Measurements from ENCODE around the gene EIF4H. TPM values are rescaled to one million over a fixed set of nuclear protein-coding genes. Genes with fewer than 3 reads are reported as not detected.

Gene EIF4H
- total RNA-seq, 1 donor from 2014 or later = 214 TPM

DNA sequence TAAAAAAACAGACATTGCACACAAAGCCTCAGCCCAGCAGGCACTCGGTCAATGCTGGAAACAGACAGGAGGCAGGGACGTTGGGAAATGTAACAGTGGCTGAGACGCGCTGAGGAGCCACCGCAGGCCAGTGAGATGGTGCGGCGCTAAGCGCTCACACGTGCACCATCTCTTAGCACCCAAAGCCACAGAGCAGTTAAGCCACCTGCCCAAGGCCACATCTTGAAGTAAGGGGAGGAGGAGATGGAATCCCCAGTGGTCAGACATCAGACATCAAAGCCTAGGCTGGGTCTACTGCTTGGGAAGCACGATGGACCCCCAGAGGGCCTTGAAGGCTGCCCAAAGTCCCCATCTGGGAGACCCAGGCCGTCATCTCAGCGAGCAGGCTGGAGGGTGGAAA is 51.2 kb downstream of the EIF4H start:
- Histone ChIP-seq H3K36me3 (no peaks in the 10 kb centered on the region), H3K9ac (no peak overlapping the region), H3K4me2 (no peak overlapping the region), H3K27me3 (no peaks in the 10 kb centered on the region), H3K4me1 (no peaks in the 10 kb centered on the region), H3K9me3 (ENCODE audit: low read depth) (no peaks in the 10 kb centered on the region), H3K27ac (no peak overlapping the region), H2AFZ (replicated peaks) (no peak overlapping the region), H3K79me2 (ENCODE audit: low read depth) (no peaks in the 10 kb centered on the region), H3K4me3 (no peak overlapping the region), H4K20me1 (ENCODE audit: low read depth) (no peaks in the 10 kb centered on the region), H3F3A (ENCODE audit: low read depth) (no peaks in the 10 kb centered on the region)
- Mint-ChIP-seq H3K27ac (no peak overlapping the region), H3K27me3 (ENCODE audit: insufficient read depth, low read depth) (peaks cover 5% of the 10 kb centered on the region), H3K36me3 (peaks cover 14% of the 10 kb centered on the region), H3K4me1 (no peaks in the 10 kb centered on the region), H3K4me3 (no peak overlapping the region), H3K9me3 (no peaks in the 10 kb centered on the region)
- no peak for DNase-seq (ENCODE audit: low spot score)
- TF ChIP-seq EZH2 (IDR thresholded peaks at IDR 0.05) (no peak), EZH2phosphoT487 (IDR thresholded peaks at IDR 0.05) (no peak)
- TF ChIP-seq, protein P1, sequence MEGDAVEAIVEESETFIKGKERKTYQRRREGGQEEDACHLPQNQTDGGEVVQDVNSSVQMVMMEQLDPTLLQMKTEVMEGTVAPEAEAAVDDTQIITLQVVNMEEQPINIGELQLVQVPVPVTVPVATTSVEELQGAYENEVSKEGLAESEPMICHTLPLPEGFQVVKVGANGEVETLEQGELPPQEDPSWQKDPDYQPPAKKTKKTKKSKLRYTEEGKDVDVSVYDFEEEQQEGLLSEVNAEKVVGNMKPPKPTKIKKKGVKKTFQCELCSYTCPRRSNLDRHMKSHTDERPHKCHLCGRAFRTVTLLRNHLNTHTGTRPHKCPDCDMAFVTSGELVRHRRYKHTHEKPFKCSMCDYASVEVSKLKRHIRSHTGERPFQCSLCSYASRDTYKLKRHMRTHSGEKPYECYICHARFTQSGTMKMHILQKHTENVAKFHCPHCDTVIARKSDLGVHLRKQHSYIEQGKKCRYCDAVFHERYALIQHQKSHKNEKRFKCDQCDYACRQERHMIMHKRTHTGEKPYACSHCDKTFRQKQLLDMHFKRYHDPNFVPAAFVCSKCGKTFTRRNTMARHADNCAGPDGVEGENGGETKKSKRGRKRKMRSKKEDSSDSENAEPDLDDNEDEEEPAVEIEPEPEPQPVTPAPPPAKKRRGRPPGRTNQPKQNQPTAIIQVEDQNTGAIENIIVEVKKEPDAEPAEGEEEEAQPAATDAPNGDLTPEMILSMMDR (IDR thresholded peaks at IDR 0.05) = no peak

DNA sequence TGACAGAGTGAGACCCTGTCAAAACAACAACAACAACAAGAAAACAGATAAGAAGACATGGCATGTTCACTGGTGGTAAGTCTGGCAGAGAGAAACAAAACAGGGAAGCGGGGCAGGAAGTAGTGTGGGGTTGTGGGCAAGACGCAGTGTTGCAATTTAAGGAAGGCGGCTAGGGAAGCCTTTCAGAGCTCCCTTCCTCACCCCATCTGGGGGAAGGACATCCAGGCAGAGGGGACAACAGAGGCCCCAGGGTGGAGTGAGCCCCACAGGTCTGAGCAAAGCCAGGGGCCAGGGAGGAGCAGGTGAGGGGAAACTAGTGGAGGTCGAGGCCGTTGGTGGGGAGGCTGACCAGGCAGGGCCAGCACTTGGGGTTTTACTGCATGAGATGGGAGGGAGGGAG is 52.5 kb downstream of the EIF4H start:
- Mint-ChIP-seq H3K27me3 (ENCODE audit: insufficient read depth, low read depth) (peaks cover 2% of the 10 kb centered on the region), H3K9me3 (no peaks in the 10 kb centered on the region), H3K4me1 (no peaks in the 10 kb centered on the region), H3K4me3 (no peak overlapping the region), H3K27ac (no peak overlapping the region), H3K36me3 (peaks cover 20% of the 10 kb centered on the region)
- Histone ChIP-seq H3K4me2 (no peak overlapping the region), H3K27me3 (no peaks in the 10 kb centered on the region), H3K27ac (no peak overlapping the region), H3K36me3 (peaks cover 4% of the 10 kb centered on the region), H4K20me1 (ENCODE audit: low read depth) (no peaks in the 10 kb centered on the region), H3K9me3 (ENCODE audit: low read depth) (no peaks in the 10 kb centered on the region), H3K4me1 (no peaks in the 10 kb centered on the region), H3K9ac (no peak overlapping the region), H3K79me2 (ENCODE audit: low read depth) (no peaks in the 10 kb centered on the region), H3K4me3 (no peak overlapping the region), H3F3A (ENCODE audit: low read depth) (no peaks in the 10 kb centered on the region), H2AFZ (replicated peaks) (no peak overlapping the region)
- TF ChIP-seq, protein P1 (IDR thresholded peaks at IDR 0.05) = no peak
- TF ChIP-seq EZH2 (IDR thresholded peaks at IDR 0.05) (no peak), EZH2phosphoT487 (IDR thresholded peaks at IDR 0.05) (no peak)
- DNase-seq (ENCODE audit: low spot score) = no peak

DNA sequence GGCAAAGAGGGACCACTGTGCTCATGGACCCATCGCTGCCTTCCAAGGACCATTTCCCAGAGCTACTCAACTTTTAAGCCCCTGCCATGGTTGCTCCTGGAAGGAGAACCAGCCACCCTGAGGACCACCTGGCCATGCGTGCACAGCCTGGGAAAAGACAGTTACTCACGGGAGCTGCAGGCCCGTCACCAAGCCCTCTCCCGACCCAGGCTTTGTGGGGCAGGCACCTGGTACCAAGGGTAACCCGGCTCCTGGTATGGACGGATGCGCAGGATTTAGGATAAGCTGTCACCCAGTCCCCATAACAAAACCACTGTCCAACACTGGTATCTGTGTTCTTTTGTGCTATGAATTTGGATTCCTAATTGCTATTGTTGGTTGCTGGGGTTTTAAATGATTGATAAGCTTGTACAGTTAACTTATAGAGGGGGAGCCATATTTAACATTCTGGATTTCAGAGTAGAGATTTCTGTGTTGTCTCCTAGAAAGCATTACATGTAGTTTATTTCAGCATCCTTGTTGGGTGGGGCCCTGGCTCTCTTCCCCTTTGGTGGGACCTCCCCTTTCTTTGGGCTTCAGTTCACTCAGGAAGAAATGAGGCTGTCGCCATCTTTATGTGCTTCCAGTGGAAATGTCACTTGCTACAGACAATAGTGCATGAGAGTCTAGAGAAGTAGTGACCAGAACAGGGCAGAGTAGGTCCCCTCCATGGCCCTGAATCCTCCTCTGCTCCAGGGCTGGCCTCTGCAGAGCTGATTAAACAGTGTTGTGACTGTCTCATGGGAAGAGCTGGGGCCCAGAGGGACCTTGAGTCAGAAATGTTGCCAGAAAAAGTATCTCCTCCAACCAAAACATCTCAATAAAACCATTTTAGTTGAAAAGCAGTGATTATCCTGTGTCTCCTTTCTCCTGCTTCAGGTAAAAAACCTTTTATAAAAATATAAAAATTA is 55.1 kb downstream of the EIF4H start:
- Histone ChIP-seq H3K27me3 (no peaks in the 10 kb centered on the region), H3K9ac (no peak overlapping the region), H3K27ac (no peak overlapping the region), H2AFZ (replicated peaks) (no peak overlapping the region), H4K20me1 (ENCODE audit: low read depth) (no peaks in the 10 kb centered on the region), H3K36me3 (peaks cover 4% of the 10 kb centered on the region), H3K4me2 (no peak overlapping the region), H3K4me3 (no peak overlapping the region), H3K4me1 (no peaks in the 10 kb centered on the region), H3K9me3 (ENCODE audit: low read depth) (no peaks in the 10 kb centered on the region), H3K79me2 (ENCODE audit: low read depth) (no peaks in the 10 kb centered on the region), H3F3A (ENCODE audit: low read depth) (no peaks in the 10 kb centered on the region)
- no peak for DNase-seq (ENCODE audit: low spot score)
- Mint-ChIP-seq H3K4me1 (no peaks in the 10 kb centered on the region), H3K27ac (no peak overlapping the region), H3K4me3 (no peak overlapping the region), H3K9me3 (no peaks in the 10 kb centered on the region), H3K36me3 (peaks cover 24% of the 10 kb centered on the region), H3K27me3 (ENCODE audit: insufficient read depth, low read depth) (peaks cover 2% of the 10 kb centered on the region)
- TF ChIP-seq EZH2 (IDR thresholded peaks at IDR 0.05) (no peak), EZH2phosphoT487 (IDR thresholded peaks at IDR 0.05) (no peak)
- TF ChIP-seq, protein P1 (IDR thresholded peaks at IDR 0.05) = no peak
